Activated B cell treated with CpG ODN at 0.5 μM for 24 hours (primary cell): ENCODE measurements around the gene ABCD1. TPM values are rescaled to one million over a fixed set of nuclear protein-coding genes. Genes with fewer than 3 reads are reported as not detected.

Source experiments
- ATAC-seq: fragments of 200-7000 bp; cut with Tn5 transposase; one replicate; pipeline ENCODE4 v1.10.0; 2021; ENCODE audit warnings: low read depth, mild to moderate bottlenecking, moderate library complexity
- CTCF ChIA-PET: fragments of 350-600 bp; sonication (Branson Sonifier 250); formaldehyde crosslinking; loops from one replicate; lab custom pipeline; 2021; ENCODE audit warnings: antibody characterized with exemption; lab: Charles Lee
- POLR2A ChIA-PET: fragments of 350-600 bp; sonication (Branson Sonifier 250); formaldehyde crosslinking; loops from one replicate; lab custom pipeline; 2021; ENCODE audit warnings: antibody characterized with exemption; lab: Charles Lee
- DNase-seq: peaks from one replicate; pipeline ENCODE4 v3.0.0; 2022
- H3K27ac Mint-ChIP-seq: one replicate; pipeline ENCODE4 v1.8.0; 2020; ENCODE audit warnings: mixed read lengths
- H3K27me3 Mint-ChIP-seq: one replicate; pipeline ENCODE4 v1.8.0; 2021; ENCODE audit warnings: mixed read lengths
- H3K36me3 Mint-ChIP-seq: one replicate; pipeline ENCODE4 v1.8.0; 2021; ENCODE audit warnings: low read depth, mixed read lengths
- H3K4me1 Mint-ChIP-seq: one replicate; pipeline ENCODE4 v1.8.0; 2021; ENCODE audit warnings: mixed read lengths
- H3K4me3 Mint-ChIP-seq: one replicate; pipeline ENCODE4 v1.8.0; 2020; ENCODE audit warnings: mild to moderate bottlenecking, mixed read lengths
- H3K9me3 Mint-ChIP-seq: one replicate; pipeline ENCODE4 v1.8.0; 2020; ENCODE audit warnings: mixed read lengths
- CTCF ChIP-seq: fragments of 200-600 bp; IDR thresholded peaks from one replicate; pipeline ENCODE4 v1.8.0; 2022; ENCODE audit warnings: antibody characterized with exemption, mild to moderate bottlenecking
- intact Hi-C: fragments of 100-400 bp; cut with micrococcal nuclease; formaldehyde crosslinking; loops from one replicate; pipeline ENCODE4 v1.15.1; 2024
- total RNA-seq: library from RNA; stranded (reverse); gene quantifications from 2 replicates; pipeline ENCODE4 v1.2.3, GENCODE V29; 2022

Gene ABCD1
- total RNA-seq, 1 donor from 2014 or later: 2.8 TPM

GRCh38 chrX:153709726-153710674 lies 14.7 kb upstream of the ABCD1 start:
- DNase-seq (no peak), ATAC-seq (no peak)
- H3K27me3 Mint-ChIP-seq: no peaks in the 10 kb centered on the region
- H3K4me3 Mint-ChIP-seq: no peak overlapping the region
- TF ChIP-seq CTCF: no peak
- H3K36me3 Mint-ChIP-seq: peaks cover 50% of the 10 kb centered on the region
- intact Hi-C loops: no loop called here
- H3K4me1 Mint-ChIP-seq: no peaks in the 10 kb centered on the region
- no peaks in the 10 kb centered on the region for H3K9me3 Mint-ChIP-seq
- ChIA-PET POLR2A (no interaction called here), CTCF (no interaction called here)
- H3K27ac Mint-ChIP-seq: no peak overlapping the region

GRCh38 chrX:153714256-153714655 lies 10.4 kb upstream of the ABCD1 start:
- no peak for TF ChIP-seq CTCF
- no peaks in the 10 kb centered on the region for H3K9me3 Mint-ChIP-seq
- H3K36me3 Mint-ChIP-seq: peaks cover 65% of the 10 kb centered on the region
- ChIA-PET POLR2A (no interaction called here), CTCF (no interaction called here)
- DNase-seq (no peak), ATAC-seq (no peak)
- no peaks in the 10 kb centered on the region for H3K27me3 Mint-ChIP-seq
- no peak overlapping the region for H3K4me3 Mint-ChIP-seq
- H3K4me1 Mint-ChIP-seq: peaks cover 2% of the 10 kb centered on the region
- H3K27ac Mint-ChIP-seq: no peak overlapping the region
- intact Hi-C loops: no loop called here

- intact Hi-C loops: no loop called here
- Mint-ChIP-seq H3K27me3 (no peaks in the 10 kb centered on the region), H3K4me1 (peaks cover 8% of the 10 kb centered on the region), H3K36me3 (peaks cover 62% of the 10 kb centered on the region), H3K9me3 (no peaks in the 10 kb centered on the region), H3K27ac (no peak overlapping the region), H3K4me3 (no peak overlapping the region)
- CTCF ChIA-PET: no interaction called here
- POLR2A ChIA-PET: interaction anchor here (0.7 kb wide), 1 partner anchor 220 kb away, joined by 7 read pairs; no protein-coding TSS in a partner anchor
- no peak for TF ChIP-seq CTCF
- DNase-seq (no peak), ATAC-seq (no peak)
These were observed 7.2 kb upstream of the ABCD1 start for GRCh38 chrX:153717445-153717844.

- ChIA-PET POLR2A (no interaction called here), CTCF (no interaction called here)
- no peaks in the 10 kb centered on the region for H3K9me3 Mint-ChIP-seq
- H3K36me3 Mint-ChIP-seq: peaks cover 52% of the 10 kb centered on the region
- DNase-seq (no peak), ATAC-seq (no peak)
- no peaks in the 10 kb centered on the region for H3K27me3 Mint-ChIP-seq
- peaks cover 18% of the 10 kb centered on the region for H3K4me1 Mint-ChIP-seq
- H3K27ac Mint-ChIP-seq: no peak overlapping the region
- no peak overlapping the region for H3K4me3 Mint-ChIP-seq
- no peak for TF ChIP-seq CTCF
- intact Hi-C loops: no loop called here
These were observed 5.4 kb upstream of the ABCD1 start for GRCh38 chrX:153719238-153719637.

- Mint-ChIP-seq H3K9me3 (no peaks in the 10 kb centered on the region), H3K4me1 (peaks cover 19% of the 10 kb centered on the region), H3K27me3 (no peaks in the 10 kb centered on the region), H3K36me3 (peaks cover 50% of the 10 kb centered on the region), H3K27ac (no peak overlapping the region), H3K4me3 (no peak overlapping the region)
- no peak for DNase-seq
- POLR2A ChIA-PET: no interaction called here
- TF ChIP-seq CTCF: no peak
- intact Hi-C loops: loop anchor here (5.0 to 10.0 kb wide), 2 partner anchors 32 to 655 kb away; partner anchors contain the start of genes EMD, FLNA and SLC6A8
- ATAC-seq: no peak
- CTCF ChIA-PET: no interaction called here
These were observed 5.0 kb upstream of the ABCD1 start for GRCh38 chrX:153719701-153720100.
